GM12878 (cell line): ENCODE results near the gene PRR5L. TPM values are rescaled to one million over a fixed set of nuclear protein-coding genes. Genes with fewer than 3 reads are reported as not detected.

ENCODE experiments used
- ATAC-seq: fragments of 200-7000 bp; cut with Tn5 transposase; 3 replicates; pipeline ENCODE4 v1.9.1; 2020; ENCODE audit warnings: mild to moderate bottlenecking, moderate library complexity
- BruUV-seq: library from RNA; stranded (reverse); fragments of 400-500 nt; replicated peaks from 2 replicates; lab custom pipeline; 2021; lab: Mats Ljungman, UMichigan
- CTCF ChIA-PET: fragments of 300-600 bp; sonication (Branson Sonifier 250); formaldehyde crosslinking; extraction: SDS; loops from one replicate; lab custom pipeline; 2021; ENCODE audit warnings: inconsistent platforms; lab: Yijun Ruan, JAX
- POLR2A ChIA-PET: fragments of 350-600 bp; formaldehyde crosslinking; extraction: SDS; loops from one replicate; lab custom pipeline; 2021; ENCODE audit warnings: inconsistent platforms; lab: Charles Lee
- RAD21 ChIA-PET: fragments of 300-600 bp; sonication (Branson Sonifier 250); formaldehyde crosslinking; loops from one replicate; lab custom pipeline; 2023; ENCODE audit warnings: antibody characterized with exemption; ENCODE audit not compliant: unreplicated experiment; lab: Charles Lee
- SMC1A ChIA-PET: fragments of 300-600 bp; sonication (Branson Sonifier 250); formaldehyde crosslinking; loops from one replicate; lab custom pipeline; 2023; ENCODE audit not compliant: unreplicated experiment, uncharacterized antibody; lab: Charles Lee
- DNase-seq: peaks from one replicate; pipeline ENCODE4 v3.0.0-alpha.2; 2011; ENCODE audit warnings: low read depth, low spot score
- FAIRE-seq: peaks from 3 replicates; lab custom pipeline; 2011; peaks lifted over from hg19 to GRCh38; lab: Jason Lieb, UNC
- H2AFZ ChIP-seq: 2 replicates; pipeline ENCODE4 v1.6.0; 2011; ENCODE audit warnings: low read depth, low read length, control low read depth; ENCODE audit not compliant: control insufficient read depth
- H3K27ac ChIP-seq: 2 replicates; pipeline ENCODE4 v1.5.1; 2011; ENCODE audit warnings: control low read depth; ENCODE audit not compliant: control insufficient read depth, insufficient read depth
- H3K27me3 ChIP-seq, 2 experiments: replicated peaks in 1 of 2; 2 replicates each; pipeline versions ENCODE4 v1.6.0 to v1.6.1; 2011; ENCODE audit warnings: low read length in 1 of 2; ENCODE audit not compliant: control insufficient read depth in 2 of 2, insufficient read depth in 2 of 2
- H3K36me3 ChIP-seq, 2 experiments: 2 replicates each; pipeline ENCODE4 v1.5.1; 2011; ENCODE audit warnings: low read length in 1 of 2; ENCODE audit not compliant: control insufficient read depth in 2 of 2, insufficient read depth in 2 of 2
- H3K4me1 ChIP-seq: 2 replicates; pipeline ENCODE4 v1.6.1; 2011; ENCODE audit warnings: mild to moderate bottlenecking, low read length, moderate library complexity, mixed read lengths; ENCODE audit not compliant: control insufficient read depth, insufficient read depth
- H3K4me2 ChIP-seq: 2 replicates; pipeline ENCODE4 v1.6.0; 2011; ENCODE audit warnings: control low read depth; ENCODE audit not compliant: control insufficient read depth, insufficient read depth
- H3K4me3 ChIP-seq: fragments of 200-600 bp; sonication (generic); 2 replicates; pipeline ENCODE4 v1.5.1; 2016
- H3K79me2 ChIP-seq: 2 replicates; pipeline ENCODE4 v1.6.0; 2011; ENCODE audit warnings: low read length; ENCODE audit not compliant: control insufficient read depth, insufficient read depth
- H3K9ac ChIP-seq: 2 replicates; pipeline ENCODE4 v1.8.0; 2011; ENCODE audit warnings: low read length, control low read depth, mixed read lengths; ENCODE audit not compliant: control insufficient read depth, insufficient read depth
- H3K9me3 ChIP-seq: replicated peaks from 3 replicates; pipeline ENCODE4 v1.5.1; 2011; ENCODE audit warnings: mild to moderate bottlenecking, low read length; ENCODE audit not compliant: control insufficient read depth, insufficient read depth
- H4K20me1 ChIP-seq: 2 replicates; pipeline ENCODE4 v1.6.0; 2011; ENCODE audit not compliant: control insufficient read depth, insufficient read depth
- ATF7 ChIP-seq: fragments of 450-650 bp; IDR thresholded peaks from 2 replicates; pipeline ENCODE4 v1.6.1; 2016; ENCODE audit warnings: low read depth, mild to moderate bottlenecking
- CREB1 ChIP-seq: IDR thresholded peaks from 2 replicates; pipeline ENCODE4 v1.6.1; 2012; ENCODE audit warnings: low read depth, mild to moderate bottlenecking, inconsistent platforms
- EZH2 ChIP-seq: IDR thresholded peaks from 2 replicates; pipeline ENCODE4 v1.6.1; 2012; ENCODE audit warnings: low read depth, mild to moderate bottlenecking, control low read depth, inconsistent platforms, low read length, borderline replicate concordance; ENCODE audit not compliant: control insufficient read depth
- GATAD2B ChIP-seq: fragments of 450-650 bp; conservative IDR thresholded peaks from 2 replicates; pipeline ENCODE4 v1.6.1; 2017; ENCODE audit warnings: low read depth, mild to moderate bottlenecking, moderate library complexity
- NFXL1 ChIP-seq: fragments of 450-650 bp; IDR thresholded peaks from 2 replicates; pipeline ENCODE4 v1.6.1; 2017; ENCODE audit warnings: antibody characterized with exemption, mild to moderate bottlenecking, borderline replicate concordance
- NRF1 ChIP-seq: conservative IDR thresholded peaks from 2 replicates; pipeline ENCODE4 v1.6.1; 2011; ENCODE audit warnings: mild to moderate bottlenecking, low read depth, low read length, improper control_type of control experiment
- SIX5 ChIP-seq: IDR thresholded peaks from 2 replicates; pipeline ENCODE4 v1.6.1; 2011; ENCODE audit warnings: mild to moderate bottlenecking, low read depth, low read length, moderate library complexity; ENCODE audit not compliant: severe bottlenecking
- TARDBP ChIP-seq: IDR thresholded peaks from 2 replicates; pipeline ENCODE4 v1.6.1; 2016; ENCODE audit warnings: borderline replicate concordance
- ZNF384 ChIP-seq: IDR thresholded peaks from 2 replicates; pipeline ENCODE4 v1.6.1; 2012; ENCODE audit warnings: low read depth, mild to moderate bottlenecking, low read length, improper control_type of control experiment, borderline replicate concordance
- WGBS: methylation state at CpG from one replicate; pipeline ENCODE4 v1.1.6; 2016; ENCODE audit warnings: low lambda C conversion rate; ENCODE audit not compliant: insufficient replicate concordance, insufficient coverage; ENCODE audit errors: missing lambda C conversion rate; 5-methylcytosine and 5-hydroxymethylcytosine counted together
- in situ Hi-C: fragments of 300-500 bp; cut with MboI; formaldehyde crosslinking; loops from 9 replicates; pipeline ENCODE4 v1.14.3; 2018; ENCODE audit warnings: mixed read lengths
- intact Hi-C: fragments of 100-400 bp; cut with micrococcal nuclease; formaldehyde crosslinking; loops from one replicate; pipeline ENCODE4 v1.14.2; 2022; ENCODE audit not compliant: unreplicated experiment
- polyA plus RNA-seq, 11 experiments: library from polyadenylated mRNA; depleted of rRNA in 4 of 11; unstranded in 6 of 11; stranded (reverse) in 5 of 11; fragments of >200 nt; fragmentation: Nextera tagmentation in 4 of 11; fragmentation: Illumina TruSeq in 1 of 11; extraction: Ambion mirVana in 4 of 11; extraction: Trizol in 1 of 11; gene quantifications; 1 replicate in 1 of 11; 2 replicates in 10 of 11; pipeline versions ENCODE4 v1.2.1 to v1.2.3, GENCODE V29; 2011 to 2016; ENCODE audit warnings: inconsistent platforms in 2 of 11, missing spikeins in 2 of 11, low read depth in 1 of 11
- total RNA-seq, 4 experiments: library from RNA; depleted of rRNA in 3 of 4; stranded (reverse); fragments of >200 nt in 3 of 4; fragmentation: Illumina TruSeq in 1 of 4; extraction: Trizol in 1 of 4; gene quantifications; 2 replicates each; pipeline versions ENCODE4 v1.2.1 to v1.2.3, GENCODE V29; 2013 to 2021
- TF ChIP-seq, protein P1 (sequence below): fragments of 450-650 bp; IDR thresholded peaks from 2 replicates; pipeline ENCODE4 v1.6.1; 2017; ENCODE audit warnings: antibody characterized with exemption, mild to moderate bottlenecking, moderate library complexity

PRR5L gene
- total and polyA plus RNA-seq, 10 of the 15 experiments (the other 5 are each of a cell fraction or from before 2014, with no cell fraction given) = 0.11 to 4.2 (median 0.67) TPM; not detected in 1

DNA sequence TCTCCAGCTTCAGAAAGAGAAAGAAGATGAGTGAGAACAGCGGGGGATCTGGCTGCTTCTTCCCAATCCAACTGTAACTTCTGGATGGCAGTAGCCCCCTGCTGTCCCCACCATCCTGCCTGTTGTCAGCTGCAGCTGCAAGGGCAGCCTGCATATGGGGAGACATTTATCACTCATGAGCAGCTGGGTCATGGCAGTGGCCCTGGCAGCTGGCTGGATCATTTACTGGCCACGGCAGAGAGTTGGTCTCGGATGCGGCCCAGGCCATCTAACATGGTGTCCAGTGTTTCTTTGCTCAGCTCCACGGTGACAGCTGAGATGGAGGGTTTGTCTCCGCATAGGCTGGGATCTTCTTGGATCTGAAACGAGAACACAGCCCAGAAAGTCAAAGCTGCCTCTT lies 21.7 kb upstream of the PRR5L start:
- CTCF ChIA-PET = interaction anchor here (0.9 to 3.5 kb wide), 6 partner anchors 8 to 452 kb away, joined by 3 to 18 read pairs (median 6); no protein-coding TSS in a partner anchor
- RAD21 ChIA-PET = no interaction called here
- no peak overlapping the region for H2AFZ ChIP-seq
- POLR2A ChIA-PET = no interaction called here
- H3K4me3 ChIP-seq = no peak overlapping the region
- H3K36me3 ChIP-seq = peaks cover 1 to 14% of the 10 kb centered on the region in 2 experiments; a peak in 3 of 4 replicates
- H4K20me1 ChIP-seq = no peaks in the 10 kb centered on the region
- BruUV-seq = no TSS peak
- intact Hi-C loops (no loop called here), in situ Hi-C loops (no loop called here)
- SMC1A ChIA-PET = interaction anchor here (1.4 kb wide), 1 partner anchor 8 kb away, joined by 6 read pairs; no protein-coding TSS in a partner anchor
- TF ChIP-seq ZNF384 (no peak), SIX5 (no peak), ATF7 (no peak), TARDBP (no peak), EZH2 (no peak), NFXL1 (no peak), NRF1 (no peak), GATAD2B (no peak), CREB1 (no peak)
- TF ChIP-seq, protein P1, sequence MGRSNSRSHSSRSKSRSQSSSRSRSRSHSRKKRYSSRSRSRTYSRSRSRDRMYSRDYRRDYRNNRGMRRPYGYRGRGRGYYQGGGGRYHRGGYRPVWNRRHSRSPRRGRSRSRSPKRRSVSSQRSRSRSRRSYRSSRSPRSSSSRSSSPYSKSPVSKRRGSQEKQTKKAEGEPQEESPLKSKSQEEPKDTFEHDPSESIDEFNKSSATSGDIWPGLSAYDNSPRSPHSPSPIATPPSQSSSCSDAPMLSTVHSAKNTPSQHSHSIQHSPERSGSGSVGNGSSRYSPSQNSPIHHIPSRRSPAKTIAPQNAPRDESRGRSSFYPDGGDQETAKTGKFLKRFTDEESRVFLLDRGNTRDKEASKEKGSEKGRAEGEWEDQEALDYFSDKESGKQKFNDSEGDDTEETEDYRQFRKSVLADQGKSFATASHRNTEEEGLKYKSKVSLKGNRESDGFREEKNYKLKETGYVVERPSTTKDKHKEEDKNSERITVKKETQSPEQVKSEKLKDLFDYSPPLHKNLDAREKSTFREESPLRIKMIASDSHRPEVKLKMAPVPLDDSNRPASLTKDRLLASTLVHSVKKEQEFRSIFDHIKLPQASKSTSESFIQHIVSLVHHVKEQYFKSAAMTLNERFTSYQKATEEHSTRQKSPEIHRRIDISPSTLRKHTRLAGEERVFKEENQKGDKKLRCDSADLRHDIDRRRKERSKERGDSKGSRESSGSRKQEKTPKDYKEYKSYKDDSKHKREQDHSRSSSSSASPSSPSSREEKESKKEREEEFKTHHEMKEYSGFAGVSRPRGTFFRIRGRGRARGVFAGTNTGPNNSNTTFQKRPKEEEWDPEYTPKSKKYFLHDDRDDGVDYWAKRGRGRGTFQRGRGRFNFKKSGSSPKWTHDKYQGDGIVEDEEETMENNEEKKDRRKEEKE = no peak
- FAIRE-seq = no peak
- no peak for DNase-seq
- H3K4me2 ChIP-seq = no peak overlapping the region
- no peaks in the 10 kb centered on the region for H3K9me3 ChIP-seq
- H3K27me3 ChIP-seq = no peaks in the 10 kb centered on the region
- 89% methylated on average over 7 of the region's 7 CpGs for WGBS
- no peaks in the 10 kb centered on the region for H3K79me2 ChIP-seq
- no peak overlapping the region for H3K9ac ChIP-seq
- no peak overlapping the region for H3K27ac ChIP-seq
- ATAC-seq = no peak
- no peaks in the 10 kb centered on the region for H3K4me1 ChIP-seq
